NCI-H2196 (cell line): ENCODE measurements around the gene CHRNG.

Experiments
- DNase-seq: peaks from one replicate; lab custom pipeline; 2025; ENCODE audit not compliant: unreplicated experiment; lab: John Stamatoyannopoulos, UW

CHRNG gene

DNA sequence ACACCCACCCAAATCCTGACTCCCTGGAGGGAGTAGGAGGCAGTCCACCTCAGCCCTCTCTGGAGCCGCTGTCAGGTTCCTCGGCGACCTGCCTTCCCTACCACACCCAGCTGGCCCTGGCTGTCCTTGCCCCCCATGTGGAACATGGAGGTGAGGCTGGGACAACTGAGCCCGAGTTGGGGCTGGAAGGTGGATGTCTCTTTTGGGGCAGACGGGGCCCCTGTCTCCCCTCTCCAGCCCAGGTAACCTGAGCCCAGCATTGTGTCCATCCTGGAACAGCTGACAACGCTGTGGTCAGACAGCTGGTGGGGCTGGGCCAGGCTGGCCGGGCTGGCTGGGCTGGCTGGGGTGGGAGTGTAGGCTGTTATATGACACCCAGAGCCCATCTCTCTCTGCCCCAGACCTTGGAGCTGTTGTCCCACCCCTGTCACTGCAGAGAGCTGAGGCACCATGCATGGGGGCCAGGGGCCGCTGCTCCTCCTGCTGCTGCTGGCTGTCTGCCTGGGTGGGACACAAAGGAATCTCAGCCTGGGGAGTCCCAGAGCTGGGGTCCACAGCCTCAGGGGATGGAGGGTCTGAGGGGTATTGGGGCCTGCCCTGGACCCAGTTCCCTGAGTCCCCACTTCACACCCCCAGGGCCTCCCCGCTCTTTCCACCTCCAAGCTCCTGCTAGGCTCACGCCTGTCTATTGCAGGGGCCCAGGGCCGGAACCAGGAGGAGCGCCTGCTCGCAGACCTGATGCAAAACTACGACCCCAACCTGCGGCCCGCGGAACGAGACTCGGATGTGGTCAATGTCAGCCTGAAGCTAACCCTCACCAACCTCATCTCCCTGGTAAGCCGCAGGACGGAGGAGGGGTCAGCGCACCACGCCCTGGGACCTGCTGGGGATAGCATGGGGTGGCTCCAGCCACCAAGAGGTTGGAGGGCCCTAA is at the start of gene CHRNG:
Gene CHRNG (plus strand): TSS at position 395 of the 934 bp plus-strand sequence. CDS start 56 bp downstream, at position 451.
- DNase-seq: no peak

GRCh38 chr2:232490221-232491138 is 49.0 kb upstream of the CHRNG start:
- no peak for DNase-seq

DNA sequence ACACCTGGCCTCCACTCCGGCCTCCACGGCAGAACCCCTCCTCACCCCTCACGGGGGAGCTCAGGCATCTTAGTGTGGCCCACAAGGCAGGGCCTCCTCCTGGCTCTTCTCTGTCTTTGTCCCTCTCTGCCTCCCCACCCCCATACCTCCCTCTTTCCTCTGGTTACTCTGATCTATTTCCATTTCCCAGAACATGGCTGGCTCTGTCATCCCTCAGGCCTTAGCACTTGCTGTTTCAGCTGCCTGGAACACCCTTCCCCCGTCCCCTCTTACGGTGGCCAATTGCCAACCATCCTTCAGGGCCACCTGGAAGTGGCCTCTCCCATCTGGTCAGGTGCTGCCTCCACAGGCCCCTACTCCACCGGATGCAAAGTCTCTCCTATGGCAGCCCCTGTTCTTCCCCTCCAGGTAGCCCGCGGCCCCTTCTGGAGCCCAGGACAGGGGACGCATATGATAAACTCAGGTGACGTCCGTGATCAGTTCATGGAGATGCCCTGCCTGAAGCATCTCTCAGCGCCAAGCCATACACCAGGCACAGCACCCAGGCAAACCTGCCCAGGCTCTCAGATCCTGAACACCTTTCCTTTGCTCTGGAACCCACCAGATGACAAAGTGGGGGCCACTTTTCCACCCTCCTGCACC is 48.2 kb upstream of the CHRNG start:
- no peak for DNase-seq

- DNase-seq: no peak
These were observed 47.1 kb upstream of the CHRNG start for GRCh38 chr2:232492236-232492848.

DNA sequence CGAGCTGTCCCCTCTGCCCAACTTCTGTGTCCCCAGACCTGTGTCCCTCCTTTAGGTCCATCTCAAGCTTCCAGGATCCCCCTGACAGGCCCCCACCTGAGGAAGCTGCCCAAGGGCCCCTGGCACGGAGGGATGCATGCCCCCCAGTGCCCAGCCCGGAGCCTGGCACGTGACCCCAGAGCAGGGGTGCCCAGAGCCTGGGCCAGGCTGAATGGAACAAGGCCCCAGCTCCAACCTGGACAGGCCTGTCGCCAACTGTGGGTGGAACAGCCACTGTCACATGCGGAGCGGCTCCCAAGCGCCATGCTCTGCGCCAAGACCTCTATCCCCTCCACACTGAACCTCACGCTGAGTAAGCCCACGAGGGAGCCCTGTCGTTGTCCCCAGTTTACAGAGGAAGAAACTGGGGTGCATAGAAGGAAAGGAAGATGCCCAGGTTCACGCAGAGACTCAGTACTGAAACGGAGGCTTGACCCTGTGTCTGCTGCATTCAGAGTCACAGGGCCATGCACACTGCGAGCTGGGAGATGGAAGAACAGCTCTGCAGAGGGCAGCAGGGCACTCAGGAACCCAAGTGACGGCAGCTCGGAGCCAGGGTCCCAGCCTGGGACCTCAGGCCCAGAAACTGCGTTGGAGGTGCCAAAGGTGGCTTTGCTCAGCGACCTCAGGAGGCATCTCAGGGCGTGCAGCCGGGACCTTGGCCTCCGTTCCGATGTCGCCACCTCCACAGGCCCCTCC is 46.4 kb upstream of the CHRNG start:
- DNase-seq: no peak

- no peak for DNase-seq
These were observed 45.6 kb upstream of the CHRNG start for GRCh38 chr2:232493701-232494474.

DNA sequence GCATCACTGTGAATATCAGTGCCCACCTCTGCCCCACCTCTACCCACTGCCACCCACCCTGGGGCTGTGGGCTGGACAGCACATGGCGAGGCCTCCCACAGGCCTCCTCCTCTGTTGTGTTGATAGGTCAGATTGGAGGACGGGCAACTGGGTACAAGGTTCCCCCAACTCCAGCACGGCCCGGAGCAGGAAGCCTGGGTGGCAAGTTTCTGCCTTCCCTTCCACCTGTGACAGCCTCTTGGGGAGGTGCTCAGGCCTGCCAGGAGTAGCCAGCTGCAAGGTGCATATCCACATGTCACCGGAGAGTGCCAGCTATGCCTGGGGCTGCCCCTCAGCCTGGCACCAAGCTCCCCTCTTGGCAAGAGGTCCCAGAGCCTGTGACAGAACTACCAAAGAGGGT is 45.0 kb upstream of the CHRNG start:
- DNase-seq: no peak

DNA sequence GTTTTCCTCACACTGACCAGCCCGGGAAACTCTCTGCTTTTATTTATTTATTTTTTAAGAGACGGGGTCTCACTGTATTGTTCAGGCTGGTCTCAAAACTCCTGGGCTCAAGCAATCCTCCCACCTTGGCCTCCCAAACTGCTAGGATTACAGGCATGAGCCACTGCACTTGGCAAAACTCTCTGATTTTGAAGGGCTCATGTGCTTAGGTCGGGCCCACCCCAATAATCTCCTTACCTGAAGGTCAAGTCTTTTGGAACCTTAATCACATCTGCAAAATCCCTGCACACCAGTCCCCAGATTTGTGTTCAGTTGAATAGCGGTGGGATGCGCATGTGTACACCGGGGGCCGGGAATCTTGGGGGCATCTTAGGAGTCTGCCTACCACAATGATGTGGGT is 44.2 kb upstream of the CHRNG start:
- DNase-seq: no peak

GRCh38 chr2:232496501-232497270 is 42.8 kb upstream of the CHRNG start:
- DNase-seq: no peak

DNA sequence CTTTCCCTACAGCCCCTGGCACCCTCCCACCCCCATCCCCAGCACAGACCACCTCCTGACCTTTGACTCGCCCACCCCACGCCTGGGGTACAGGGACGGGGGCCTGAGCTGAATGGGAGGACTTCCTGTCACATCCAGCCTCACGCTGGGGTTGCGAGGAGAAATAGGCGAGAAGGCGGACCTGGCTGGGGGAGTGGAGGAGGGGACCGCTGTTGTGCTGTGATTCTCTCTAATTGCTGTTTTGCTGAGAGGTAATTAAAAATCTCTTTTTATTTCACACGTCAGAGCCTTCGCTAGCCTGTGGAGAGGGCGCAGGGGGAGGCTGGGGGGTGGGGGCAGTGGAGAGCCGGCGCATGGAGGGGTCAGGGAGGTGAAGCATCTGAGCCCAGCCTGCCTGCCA is 42.1 kb upstream of the CHRNG start:
- DNase-seq: no peak

DNA sequence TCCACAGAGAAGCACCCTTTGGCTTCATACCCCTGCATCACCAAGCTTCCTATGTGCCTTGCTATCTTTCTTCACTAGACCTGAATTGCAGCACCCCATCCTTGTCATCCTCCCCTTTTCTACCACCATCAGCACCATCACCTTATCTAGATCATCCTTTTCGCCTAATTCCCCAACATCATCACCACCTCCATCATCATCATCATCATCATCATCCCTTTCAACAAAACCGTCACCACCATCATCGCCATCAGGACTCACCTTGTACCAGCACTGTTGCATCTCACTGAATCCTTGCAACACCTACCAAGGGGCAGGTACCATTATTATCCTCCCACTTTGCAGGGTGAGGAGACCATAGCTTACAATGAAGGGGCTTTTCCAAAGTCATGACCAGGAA is 41.0 kb upstream of the CHRNG start:
- DNase-seq: no peak

GRCh38 chr2:232501331-232501771 is 38.1 kb upstream of the CHRNG start:
- DNase-seq: no peak

GRCh38 chr2:232501794-232502390 is 37.6 kb upstream of the CHRNG start:
- DNase-seq: no peak

- no peak for DNase-seq
These were observed 37.0 kb upstream of the CHRNG start for GRCh38 chr2:232502511-232502910.

DNA sequence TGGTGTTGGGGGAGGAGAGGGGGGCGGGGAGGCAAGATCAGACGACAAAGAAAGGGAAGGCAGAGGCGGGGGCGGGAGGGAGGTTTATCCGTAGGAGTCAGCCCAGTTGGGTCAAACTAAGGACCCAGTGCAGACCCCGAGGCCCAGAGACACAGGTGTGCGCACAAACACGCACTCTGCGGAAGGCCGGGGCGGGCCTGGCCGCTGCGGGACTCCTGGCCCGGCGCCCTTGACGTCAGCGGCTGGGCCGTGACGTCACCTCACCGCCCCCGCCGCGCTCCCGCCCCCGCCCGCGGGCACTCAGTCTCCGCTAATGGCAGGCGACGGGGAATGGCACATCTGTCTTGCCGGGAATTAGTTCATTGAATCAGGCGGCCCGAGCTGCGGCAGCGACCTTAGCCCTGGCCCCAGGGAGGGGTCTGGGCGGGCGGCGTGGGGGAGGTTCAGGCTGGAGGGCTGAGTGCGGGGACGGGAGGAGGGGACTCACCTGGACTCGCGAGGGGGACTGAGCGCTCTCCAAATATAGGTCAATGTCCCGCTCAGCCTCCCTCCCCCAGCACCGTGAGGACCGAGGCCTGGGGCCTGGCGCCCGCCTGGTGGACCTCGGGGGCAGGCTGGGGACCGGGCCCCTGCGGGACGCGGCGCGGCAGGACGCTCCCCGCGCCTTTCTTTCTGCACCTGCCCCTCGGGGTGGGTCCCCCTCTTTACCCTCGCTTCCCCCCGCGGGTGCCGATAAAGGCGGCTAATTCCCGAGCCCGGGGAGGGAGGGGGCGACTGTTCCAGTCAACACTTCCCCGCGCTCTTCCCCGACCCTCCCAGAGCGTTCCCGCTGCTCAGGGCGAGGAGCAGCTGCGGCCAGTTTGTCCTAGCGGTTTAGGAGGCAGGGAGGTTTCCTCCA is 36.3 kb upstream of the CHRNG start:
- peak; percentile 32 for DNase-seq

DNA sequence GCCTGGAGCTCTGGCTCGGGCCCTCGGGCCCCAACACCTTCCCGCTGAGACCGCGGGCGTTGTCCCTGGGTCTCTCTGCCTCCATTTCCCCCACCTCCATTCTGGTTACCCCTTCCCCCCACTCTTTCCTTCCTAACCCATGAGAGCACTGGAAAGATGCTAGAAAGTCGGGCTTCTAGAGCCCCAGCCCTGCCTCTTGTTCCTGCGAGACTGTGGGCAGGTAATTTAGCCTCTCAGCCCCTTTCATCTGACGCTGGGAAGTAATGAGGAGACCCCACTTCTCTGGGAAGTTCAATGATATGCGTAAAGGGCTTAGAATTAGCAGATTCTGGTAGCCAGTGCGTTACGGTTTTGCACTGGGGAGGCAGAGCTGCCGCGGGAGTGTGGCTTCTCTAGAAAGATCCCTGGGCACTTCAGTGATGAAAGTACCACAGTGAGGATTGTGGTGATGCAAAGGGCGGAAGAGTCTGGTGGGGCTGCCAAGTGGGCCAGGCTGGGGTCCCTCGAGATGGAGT is 35.6 kb upstream of the CHRNG start:
- DNase-seq: no peak

DNA sequence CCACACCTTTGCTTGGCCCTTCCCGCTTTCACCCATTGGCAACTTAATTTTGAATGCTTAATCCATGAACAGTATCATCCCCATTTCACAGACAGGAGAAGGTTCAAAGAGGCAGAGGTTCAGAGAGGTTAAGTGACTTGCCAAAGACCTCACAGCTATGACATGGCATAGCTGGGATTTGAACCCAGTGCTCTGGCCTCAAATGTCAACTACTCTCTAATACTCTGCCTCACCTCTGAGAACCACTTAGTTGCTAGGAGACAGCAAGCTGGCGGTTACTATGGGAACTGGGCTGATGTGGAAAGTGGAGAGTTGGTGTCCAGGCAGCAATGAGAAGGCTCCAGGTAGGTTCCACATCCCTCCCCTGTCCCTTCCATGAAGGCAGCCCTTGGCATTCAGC is 35.1 kb upstream of the CHRNG start:
- DNase-seq: peak; percentile 71
